Suppressor macrophage treated with lipopolysaccharide for 4 hours (primary cell): ENCODE data around the gene PMFBP1.
"Not testable (repeated sequence)": the region's sequence is repeated elsewhere in the genome, so short reads cannot be mapped to it uniquely, and the experiment has no call there.

ENCODE experiments used
- DNase-seq: peaks from one replicate; pipeline ENCODE4 v3.0.0-alpha.2; 2020

Gene PMFBP1

DNA sequence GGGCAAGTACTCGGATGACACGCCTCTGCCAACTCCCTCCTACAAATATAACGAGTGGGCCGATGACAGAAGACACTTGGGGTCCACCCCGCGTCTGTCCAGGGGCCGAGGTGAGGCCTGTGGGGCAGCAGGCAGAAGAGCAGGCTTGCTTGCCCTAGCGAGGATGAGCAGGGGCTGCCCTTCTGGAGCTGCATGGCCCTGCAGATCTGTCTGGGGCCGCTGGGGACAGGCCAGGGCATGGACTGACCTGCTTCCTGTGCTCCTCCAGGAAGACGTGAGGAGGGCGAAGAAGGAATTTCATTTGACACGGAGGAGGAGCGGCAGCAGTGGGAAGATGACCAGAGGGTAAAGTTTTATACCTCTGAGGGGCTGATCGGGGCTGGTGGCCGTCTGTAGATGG is 73.0 kb downstream of the PMFBP1 start:
- no peak for DNase-seq

DNA sequence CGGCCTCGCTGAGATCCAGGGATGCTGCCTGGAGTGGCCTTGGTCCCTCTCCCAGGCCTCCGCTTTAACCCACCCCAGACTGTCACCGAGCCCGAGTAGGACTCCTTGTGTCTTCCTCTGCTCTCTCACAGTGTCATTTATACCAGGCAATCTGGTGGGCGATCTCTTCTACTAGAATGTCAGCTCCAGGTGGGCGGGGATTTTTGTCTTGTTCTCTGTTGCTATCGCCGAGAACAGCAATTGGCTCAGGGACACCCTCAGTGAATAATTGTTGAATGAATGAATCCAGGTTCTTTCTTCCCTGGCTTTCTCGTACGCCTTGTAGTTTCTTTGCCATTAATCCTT is 77.7 kb downstream of the PMFBP1 start:
- peak; percentile 41 for DNase-seq

DNA sequence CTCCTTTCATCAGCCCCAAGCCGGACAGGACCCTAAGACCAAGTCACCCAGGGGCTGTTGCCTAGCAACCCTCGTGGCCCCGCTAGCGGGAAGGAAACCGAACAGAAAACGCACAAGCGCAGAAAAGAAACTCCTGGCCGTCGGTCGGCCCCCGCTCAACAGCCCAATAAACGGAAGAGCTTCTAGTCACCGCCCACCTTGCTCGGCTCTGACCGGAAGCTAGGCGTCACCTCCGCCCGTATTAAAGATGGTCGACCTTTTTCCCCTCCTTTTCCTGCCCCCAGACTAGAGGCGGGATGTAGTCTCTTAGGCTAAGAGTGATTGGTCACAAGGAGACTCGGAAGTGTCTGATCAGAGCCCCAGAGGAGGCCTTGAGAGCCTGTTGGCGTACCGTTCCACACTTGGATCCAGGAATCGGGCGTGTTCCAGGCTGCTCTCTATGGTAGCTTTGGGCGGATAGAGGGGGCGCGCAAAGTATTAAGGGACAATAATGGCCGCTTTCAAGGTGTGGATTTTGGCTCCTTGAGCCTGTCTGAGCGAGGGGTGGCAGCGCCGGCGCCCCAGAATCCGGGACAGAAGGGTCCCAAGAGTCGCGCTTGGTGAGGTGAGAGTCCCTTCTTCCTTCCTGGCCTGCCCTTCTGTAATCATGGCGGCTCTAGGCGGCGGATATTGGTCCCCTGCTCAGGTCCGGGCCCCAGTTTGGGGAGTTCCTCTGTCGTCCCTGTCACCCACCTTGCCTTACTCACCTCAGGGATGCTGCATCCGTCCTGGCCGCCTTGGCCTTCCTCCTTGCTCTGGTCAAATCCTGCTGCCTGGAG is 78.3 kb downstream of the PMFBP1 start, which contains the start of the genes DHX38 and TXNL4B:
DHX38 (plus strand) TSS at position 400 of the 818 bp plus-strand sequence. CDS start 2,311 bp downstream, outside the sequence.
TXNL4B (minus strand) TSS at position 173 of the 818 bp plus-strand sequence. CDS start 2,871 bp downstream, outside the sequence.
- DNase-seq, result peak; percentile 99

DNA sequence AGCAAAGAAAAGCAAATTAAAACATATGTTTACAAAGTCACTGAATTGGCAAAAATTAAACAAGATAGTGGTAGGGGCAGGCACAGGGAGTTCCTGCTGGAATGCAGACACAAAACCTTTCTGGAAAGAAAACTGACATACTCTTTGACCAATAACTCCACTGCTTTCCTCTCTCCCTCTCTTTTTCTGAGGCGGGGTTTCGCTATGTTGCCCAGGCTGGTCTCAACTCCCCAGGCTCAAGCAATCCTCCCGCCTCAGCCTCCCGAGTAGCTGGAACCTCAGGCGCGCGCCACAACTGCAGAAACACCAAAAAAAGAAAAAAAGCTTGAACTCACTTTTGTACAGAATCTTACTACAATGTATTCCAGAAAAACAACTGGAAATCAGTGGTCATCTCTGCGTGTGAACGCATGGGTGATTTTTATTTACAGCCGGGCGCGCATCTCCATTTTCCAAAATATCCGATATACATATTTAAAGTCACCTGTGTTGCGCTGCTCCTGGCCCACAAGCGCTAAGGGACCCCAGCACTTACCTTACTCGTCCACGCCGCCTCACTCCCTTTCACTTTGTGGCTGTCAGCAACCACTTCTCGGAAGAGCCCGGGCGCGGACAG is 79.0 kb downstream of the PMFBP1 start:
- DNase-seq, result peak; percentile 56

DNA sequence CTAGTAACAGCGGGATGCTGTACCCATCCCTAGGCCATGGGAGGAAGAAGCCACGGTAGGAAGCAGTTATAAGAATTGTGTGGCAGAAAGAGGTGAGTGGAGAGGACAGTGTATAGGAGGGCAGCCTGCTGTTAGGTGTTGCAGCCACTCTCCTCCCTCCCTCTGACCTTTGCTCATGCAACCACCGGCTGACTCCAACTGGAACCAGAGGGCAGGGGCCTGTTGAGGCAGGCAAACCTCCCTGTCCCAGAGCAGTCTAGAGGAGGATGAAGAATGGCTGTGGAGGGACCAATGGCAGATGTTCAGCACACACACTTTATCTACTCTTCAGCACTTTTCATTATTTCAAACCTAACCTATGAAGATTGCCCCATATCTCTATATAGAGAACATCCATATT is 80.7 kb downstream of the PMFBP1 start:
- DNase-seq, result no peak

DNA sequence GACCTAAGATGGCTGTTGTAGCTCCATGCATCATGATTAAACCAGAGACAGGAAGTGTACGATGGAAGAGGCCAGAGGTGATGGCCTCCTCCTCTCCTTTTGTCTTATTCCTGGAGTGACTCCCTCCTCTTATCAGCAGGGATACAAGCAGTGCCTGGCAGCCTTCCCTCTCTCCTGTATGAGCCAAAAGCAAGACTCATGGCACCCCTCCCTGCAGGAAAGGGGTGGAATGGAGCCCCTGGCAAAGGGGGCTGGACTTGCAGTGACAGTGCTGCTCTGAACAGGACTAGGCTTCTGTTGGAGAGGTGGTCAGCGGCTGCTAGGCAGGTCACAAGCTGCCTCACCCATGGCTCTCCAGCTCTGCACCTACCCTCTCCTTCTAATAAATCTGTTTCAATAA is 87.0 kb downstream of the PMFBP1 start:
- no peak for DNase-seq

DNA sequence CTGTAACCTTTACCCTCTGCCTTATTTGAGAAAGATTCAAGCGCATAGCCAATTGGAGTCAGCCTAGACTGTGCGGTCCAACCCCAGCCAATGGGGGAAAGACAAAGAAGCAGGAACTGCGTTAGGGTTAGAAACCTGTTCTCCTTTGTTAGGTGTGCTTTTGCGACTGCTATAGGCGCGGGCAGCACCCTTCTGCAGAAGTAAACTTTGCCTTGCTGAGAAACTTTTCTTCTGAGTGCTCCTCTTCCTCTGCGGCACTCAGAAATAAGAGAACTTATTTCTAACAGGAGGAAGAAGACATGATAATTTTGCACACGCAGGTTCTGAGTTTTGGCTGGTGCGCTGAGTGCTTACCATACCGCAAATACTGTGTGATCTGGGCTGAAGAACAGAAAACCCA is 87.5 kb downstream of the PMFBP1 start:
- DNase-seq, result no peak

DNA sequence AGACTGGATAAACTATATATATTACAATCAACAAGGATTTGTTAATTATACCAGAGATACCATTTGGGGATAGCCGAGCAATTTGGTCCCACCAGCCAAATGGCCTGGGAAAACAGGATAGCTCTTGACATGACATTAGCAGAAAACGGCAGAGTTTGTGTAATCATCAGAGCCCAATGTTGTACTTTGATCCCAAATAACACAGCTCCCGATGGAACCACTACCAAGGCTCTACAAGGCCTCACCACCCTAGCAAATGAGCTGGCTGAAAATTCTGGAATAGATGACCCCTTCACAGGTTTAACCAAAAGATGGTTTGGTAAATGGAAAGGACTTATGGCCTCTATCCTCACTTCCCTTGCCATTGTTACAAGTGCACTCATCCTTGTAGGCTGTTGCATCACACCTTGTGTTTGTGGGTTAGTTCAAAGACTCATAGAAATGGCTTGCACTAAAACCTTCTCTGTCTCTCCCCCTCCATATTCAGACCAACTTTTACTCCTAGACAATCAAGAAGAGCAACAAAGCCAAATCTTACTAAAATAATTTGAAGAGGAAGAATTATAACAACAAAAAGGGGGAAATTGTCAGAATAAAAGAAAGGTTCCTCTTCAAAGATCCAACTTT is 88.1 kb downstream of the PMFBP1 start:
- DNase-seq, result no peak

DNA sequence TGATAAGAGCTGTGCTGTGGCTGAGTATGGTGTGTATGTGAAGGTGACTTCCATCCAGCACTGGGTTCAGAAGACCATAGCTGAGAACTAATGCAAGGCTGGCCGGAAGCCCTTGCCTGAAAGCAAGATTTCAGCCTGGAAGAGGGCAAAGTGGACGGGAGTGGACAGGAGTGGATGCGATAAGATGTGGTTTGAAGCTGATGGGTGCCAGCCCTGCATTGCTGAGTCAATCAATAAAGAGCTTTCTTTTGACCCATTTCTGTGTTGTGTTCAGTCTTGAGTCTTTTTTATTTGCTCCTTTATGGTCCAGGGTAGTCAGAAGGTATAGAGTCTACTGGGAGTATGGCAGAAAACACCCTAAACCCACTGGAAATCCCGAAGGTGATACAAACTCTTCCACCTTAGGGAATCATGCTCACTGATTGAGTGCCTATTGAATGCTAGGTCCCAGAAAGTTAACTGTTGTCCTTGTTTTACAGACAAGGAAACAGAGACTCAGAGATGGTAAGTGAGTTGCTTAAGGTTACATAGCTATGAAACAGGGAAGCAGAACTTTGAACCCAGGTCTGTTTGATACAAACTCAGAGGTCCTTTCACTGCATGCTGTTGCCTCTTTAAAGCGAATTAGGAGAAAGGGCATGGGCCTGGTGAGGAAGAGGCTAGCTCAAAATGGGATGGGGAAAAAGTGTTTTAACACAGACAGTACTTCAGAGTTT is 94.8 kb downstream of the PMFBP1 start:
- DNase-seq, result not testable (repeated sequence)

DNA sequence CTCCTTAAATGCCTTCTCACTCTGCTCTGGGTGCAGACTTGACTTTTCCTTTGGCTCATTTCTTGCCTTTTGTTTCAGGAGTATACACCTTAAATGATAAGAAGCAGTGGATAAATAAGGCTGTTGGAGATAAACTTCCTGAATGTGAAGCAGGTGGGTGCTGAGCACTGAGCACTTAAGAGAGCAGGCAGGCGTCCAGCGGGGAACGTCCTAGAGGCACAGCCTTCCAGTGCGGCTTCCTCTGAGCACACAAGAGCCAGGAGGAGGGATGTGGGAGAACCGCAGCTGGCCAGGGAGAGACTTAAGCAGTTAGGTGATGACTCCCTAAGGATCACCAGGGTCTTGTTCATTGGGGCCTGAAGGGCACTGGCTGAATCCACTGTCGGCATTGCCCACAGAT is 96.9 kb downstream of the PMFBP1 start:
- DNase-seq, result not testable (repeated sequence)

DNA sequence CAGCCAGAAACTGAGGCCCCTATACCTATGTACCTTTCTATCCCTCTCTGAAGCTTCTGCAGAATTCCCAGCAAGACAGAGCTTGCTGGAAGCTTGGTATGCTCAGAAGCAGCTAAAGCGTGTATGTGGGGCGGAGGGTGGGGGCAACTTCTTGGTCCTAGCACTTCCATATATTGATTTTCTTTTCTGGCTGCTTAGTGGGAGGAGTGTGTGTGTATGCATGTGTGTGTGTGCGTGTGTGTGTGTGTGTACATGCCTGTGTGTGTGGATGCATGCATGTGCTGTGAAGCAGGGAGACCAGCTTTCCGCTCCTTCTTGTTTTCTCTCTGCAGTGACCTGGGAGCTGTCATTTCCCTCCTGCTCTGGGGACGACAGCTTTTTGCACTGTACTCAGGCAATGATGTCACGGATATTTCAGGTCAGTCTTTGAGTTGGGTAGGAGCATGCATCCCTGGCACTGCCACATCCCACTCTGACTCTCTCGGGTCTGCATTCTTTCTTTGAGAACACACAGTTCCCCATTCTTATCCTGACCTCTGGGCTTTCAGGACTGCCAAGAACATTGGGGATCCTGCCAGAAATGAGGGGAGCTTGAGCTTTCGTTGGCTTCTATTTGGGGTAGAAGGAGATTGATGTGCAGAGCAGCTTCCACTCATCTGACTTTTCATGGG is 98.3 kb downstream of the PMFBP1 start:
- DNase-seq, result no peak

DNA sequence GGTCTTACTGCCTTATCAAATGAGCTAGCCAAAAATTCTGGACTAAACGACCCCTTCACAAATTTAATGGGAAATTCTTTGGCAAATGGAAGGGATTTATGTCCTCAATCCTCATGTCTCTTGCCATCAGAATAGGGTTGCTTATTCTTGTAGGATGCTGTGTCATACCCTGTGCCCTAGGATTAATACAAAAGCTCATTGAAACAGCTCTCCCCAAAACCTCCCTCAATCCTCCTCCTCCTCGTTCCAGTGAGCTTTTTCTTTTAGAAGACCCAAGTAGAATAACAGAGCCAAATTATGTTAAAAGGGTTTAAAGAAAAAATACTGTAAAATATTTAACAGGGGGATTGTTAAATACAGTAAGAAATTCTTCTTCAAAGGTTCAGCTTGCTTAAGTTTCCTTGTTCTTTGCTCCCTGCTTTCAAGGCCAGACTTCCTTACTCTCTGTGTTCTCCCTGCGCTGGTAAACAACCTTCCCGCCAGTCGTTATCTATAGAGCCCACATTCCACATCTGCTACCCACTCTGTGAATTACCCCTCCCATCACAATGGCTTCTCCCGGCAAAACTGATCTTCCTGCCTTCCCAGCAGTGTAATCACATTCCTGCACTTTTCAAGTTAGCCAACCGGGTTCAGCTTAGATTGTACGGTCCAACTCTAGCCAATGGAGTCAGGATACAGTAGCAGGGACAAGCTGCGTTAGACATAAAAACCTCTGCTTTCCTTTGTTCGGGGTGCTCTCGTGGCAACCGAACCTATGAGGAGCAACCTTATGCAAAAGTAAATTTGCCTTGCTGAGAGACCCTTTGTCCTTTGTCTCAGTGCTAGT is 99.2 kb downstream of the PMFBP1 start:
- DNase-seq, result no peak
